ENCODE results near the gene PITPNM3.

The PITPNM3 gene

GRCh38 chr17:6525141-6525540 lies 31.2 kb downstream of the PITPNM3 start:
- no peak for DNase-seq

DNA sequence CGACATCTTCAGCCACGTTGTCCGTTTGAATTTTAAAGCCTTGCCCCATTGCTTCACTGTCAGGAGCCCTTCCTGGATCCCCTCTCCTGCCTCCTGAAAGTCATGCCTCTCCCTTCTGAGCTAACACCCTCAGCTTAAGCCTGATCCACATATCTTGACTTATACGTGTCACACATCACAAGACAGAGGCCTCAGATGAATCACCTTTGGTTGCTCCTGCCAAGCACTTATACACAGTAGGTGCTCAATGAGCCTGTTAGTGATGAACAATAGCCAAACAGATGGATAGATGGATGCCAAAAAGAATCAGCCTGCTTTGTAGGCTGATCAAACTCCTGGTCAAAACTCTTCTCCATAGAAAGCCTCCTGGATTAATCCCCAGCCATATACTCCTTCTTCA lies 31.8 kb downstream of the PITPNM3 start:
- DNase-seq, result no peak

DNA sequence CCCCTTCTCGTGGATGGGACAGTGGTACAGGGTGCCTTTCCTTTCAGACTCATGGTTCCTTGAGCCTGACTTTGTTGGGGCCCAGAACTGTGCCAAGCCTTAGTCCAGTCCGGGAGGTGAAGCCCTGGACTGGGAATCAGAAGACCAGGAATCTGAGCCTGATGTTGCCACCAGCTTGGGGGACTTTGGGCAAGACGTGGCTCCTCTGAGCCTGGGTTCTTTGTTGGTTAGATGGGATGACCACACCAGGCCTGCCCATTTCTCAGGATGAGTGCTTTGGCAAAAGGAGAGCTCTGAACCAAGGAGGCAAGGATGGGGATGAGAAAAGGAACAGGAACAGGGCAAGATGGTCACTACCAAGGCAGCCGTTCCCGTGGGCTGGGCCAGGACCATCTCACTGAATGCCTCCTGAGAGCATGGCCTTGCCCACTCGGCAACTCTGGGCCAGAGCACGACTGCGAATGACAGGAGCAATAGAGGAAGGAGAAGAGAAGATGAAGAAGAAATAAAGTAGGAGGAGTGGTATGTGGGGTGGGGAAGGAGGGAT lies 32.5 kb downstream of the PITPNM3 start:
- DNase-seq, result no peak

DNA sequence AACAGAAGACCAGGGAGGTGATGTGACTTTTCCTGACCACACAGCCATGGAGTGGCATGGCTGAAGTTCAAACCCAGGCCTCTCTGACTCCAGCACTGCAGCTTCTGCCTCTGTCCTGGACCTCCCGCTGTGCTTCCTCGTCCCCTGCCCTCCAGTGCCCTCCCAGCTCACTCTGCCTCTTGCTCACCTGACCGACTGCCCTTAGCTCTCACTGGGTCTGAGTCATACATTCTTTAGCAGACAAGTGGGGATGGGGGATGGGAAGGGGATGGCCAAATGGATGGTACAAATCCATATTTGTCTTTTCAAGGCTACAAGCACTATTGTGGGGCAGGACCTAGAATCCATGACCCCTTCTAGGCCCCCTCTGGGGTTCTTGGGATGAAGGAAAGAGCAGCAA lies 33.0 kb downstream of the PITPNM3 start:
- no peak for DNase-seq

DNA sequence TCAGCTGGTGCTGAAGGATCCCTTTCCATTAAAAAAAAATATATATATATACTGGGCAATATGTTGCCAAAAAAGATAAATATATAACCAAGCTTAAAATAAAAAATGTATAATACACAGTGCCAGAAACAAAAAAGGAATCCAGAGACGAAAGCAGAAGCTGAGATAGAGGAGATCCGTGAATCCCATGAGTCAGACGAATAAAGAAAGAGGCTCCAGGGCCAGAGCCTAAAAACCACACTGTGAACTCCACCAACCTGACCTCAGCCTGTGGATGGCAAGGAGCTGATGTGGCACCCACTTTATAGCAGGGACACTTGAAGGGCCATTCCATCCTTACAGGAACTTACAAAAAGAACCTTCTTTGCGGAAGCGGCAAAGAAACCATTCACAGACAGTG lies 34.8 kb downstream of the PITPNM3 start:
- no peak for DNase-seq

DNA sequence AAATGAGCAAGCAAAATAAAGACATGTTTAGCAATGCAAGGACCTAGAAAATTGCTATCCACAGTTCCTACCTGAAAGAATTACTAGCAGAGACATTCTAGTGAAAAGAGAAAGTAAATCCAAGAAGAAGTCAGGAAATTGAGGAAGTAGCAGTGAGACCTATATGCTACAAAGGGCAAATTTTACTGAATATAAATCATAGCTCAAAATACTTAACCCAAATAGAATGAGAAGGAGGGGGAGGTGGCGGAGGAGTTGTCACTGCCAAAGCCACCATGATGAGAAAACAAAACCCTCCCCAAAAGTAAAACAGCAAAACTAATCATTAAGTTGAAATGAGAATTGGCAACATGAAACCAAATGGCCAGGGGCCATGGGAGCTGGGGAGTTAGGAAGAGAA lies 39.3 kb downstream of the PITPNM3 start:
- DNase-seq, result no peak

DNA sequence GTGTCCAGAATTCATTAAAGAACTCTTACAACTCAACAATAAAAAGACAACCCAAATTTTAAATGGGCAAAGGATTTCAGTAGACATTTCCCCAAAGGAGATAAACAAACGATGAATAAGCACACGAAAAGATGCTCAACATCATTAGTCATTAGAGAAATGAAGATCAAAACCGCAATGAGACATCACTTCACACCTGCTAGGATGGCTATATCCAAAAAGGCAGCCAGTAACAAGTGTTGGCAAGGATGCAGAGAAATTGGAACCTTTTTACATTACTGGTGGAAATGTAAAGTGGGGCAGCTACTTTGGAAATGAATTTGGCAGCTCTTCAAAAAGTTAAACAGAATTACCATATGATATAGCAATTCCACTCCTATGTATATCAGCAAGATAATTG lies 42.0 kb downstream of the PITPNM3 start:
- no peak for DNase-seq

- no peak for DNase-seq
These were observed 43.8 kb downstream of the PITPNM3 start for GRCh38 chr17:6512552-6512951.

GRCh38 chr17:6510321-6510977 lies 45.9 kb downstream of the PITPNM3 start:
- DNase-seq, result no peak

DNA sequence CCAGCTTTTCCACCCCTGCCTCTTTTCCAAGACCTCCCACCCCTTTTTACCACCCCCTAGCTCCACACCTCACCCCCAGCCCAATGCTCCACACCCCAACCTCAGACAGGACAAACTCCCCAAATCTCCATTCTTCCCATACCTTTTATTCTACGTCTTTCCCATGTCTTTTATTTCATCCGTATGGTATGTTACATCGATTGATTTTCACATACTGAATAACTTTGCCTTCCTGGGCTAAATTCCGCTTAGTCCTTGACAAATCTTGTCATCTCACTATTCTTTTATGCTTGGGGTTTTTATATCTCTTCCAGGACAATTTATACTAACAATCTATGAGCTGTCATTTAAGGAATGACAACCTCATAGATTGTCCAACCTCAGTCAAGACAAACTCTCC lies 46.4 kb downstream of the PITPNM3 start:
- DNase-seq, result no peak

DNA sequence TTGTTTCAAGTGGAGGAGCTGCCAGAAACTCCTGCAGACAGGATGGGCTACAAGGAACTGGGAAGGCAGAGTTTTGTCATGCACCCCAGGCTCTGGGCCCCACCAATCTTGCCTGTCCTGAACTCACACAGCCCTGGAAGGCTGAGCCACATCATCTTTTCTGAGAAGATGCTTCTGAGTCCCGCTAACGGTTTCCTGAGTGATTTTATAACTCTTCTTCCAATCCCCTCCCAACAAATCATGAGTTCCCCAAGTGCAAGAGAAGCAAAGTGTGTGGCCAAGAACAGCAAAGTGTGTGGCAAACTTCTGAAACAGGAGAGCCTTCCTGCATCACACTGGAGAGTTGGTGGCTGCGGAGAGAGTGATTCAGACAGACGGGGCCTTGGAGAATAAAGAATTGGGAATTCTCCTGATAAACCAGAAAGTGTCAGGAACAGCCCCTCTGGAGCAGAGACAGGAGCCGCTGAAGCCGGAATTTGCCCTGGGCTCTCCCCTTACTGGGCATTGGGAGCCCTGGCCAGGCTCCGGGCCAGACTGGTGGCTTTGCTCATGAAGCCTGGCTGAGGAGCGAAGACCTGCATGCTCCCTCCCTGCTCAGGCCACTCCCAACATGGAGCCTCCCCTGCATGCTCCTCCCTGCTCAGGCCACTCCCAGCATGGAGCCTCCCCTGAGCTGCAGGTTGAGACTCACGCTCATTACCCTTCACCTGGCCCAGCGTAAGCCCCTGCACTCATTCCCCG lies 47.2 kb downstream of the PITPNM3 start:
- DNase-seq, result no peak

GRCh38 chr17:6508519-6509030 lies 47.8 kb downstream of the PITPNM3 start:
- DNase-seq, result no peak

DNA sequence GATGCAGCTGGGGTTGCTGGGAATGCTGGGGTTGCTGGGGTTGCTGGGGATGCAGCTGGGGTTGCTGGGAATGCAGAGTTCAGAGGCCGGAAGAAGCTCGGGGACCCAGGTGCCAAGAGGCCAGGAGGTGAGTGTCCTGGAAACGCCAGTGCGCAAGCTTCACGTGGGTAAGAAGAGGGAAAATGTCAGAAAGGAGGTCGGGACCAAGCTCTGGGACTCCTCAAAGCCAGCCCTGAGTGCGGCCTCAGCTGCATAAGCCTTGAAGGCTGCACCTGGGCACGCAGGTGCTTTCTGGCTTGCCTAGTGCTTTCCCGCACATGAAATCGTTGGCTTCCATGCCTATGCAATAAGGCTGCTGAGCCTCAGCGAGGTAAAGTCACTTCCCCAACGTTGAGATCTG lies 48.3 kb downstream of the PITPNM3 start:
- DNase-seq, result no peak

DNA sequence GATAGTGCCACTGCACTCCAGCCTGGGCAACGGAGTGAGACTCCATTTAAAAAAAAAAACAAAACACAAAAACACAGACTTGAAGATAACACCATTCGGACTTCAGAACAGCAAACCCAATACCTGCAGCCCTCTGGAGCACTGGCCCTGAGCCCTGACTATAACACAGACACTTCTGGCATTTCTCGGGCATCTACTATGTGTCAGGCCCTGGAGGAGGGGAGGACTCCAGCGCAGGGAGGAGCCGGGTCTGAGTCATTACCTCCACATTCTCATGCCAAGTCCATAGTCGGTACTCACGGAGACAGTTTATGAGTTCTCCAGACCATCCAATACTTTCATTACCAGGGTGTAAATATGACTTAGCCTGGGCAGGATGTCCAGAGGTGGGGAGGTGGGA lies 48.8 kb downstream of the PITPNM3 start:
- DNase-seq, result no peak

GRCh38 chr17:6506679-6507231 lies 49.6 kb downstream of the PITPNM3 start:
- DNase-seq, result no peak

GRCh38 chr17:6505425-6506142 lies 50.8 kb downstream of the PITPNM3 start:
- DNase-seq, result no peak

- DNase-seq, result no peak
These were observed 52.6 kb downstream of the PITPNM3 start for GRCh38 chr17:6503641-6504195.

DNA sequence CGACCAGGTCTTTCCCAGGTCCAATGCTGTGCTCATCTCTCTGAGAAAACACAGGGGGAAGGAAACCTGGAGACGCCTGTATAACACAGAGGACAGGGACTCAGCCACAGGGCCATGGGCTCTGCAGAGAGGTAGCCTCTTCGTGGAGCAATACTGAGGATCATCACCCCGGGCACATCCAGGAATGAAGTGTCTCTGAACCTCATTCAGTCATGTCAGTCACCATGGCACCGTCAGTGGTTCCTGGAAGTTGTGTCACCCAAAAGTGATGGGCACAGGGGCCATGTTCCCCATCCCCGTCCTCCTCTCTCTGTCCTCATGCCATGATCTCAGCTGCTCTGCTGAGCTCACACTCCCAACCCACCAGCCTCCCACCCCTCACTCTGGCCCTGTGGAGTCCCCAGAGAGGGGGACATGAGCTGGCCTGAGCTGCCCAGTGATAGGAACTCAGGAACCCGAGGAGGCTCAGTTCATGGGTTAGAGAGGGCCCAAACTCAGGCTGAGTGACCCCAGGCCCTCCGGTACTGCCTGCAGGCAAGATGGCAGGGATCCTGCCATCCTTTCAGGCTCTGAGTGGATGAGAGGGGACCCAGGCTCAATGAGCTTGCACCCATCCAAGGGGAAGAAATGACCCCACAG lies 53.4 kb downstream of the PITPNM3 start:
- no peak for DNase-seq

- DNase-seq, result no peak
These were observed 54.2 kb downstream of the PITPNM3 start for GRCh38 chr17:6502142-6502541.

DNA sequence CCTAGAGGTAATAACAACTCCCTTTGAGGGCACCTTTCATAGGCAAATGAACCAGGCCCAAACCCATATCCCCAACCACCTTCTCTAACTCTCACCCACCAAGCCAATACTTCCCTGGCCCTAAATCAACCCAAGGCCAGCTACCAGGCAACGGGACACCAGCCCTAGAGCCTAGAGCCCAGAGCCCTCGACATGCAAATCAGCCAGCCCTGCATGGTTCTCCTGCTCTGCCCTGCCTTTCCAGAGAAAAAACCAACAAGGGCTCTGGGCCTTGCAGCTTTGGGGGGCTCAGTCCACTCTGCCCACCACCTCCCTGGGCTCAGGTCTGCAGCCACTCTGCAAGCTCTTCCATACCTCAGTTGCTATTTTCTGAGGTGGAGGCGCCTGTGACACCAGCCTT lies 55.0 kb downstream of the PITPNM3 start:
- no peak for DNase-seq

DNA sequence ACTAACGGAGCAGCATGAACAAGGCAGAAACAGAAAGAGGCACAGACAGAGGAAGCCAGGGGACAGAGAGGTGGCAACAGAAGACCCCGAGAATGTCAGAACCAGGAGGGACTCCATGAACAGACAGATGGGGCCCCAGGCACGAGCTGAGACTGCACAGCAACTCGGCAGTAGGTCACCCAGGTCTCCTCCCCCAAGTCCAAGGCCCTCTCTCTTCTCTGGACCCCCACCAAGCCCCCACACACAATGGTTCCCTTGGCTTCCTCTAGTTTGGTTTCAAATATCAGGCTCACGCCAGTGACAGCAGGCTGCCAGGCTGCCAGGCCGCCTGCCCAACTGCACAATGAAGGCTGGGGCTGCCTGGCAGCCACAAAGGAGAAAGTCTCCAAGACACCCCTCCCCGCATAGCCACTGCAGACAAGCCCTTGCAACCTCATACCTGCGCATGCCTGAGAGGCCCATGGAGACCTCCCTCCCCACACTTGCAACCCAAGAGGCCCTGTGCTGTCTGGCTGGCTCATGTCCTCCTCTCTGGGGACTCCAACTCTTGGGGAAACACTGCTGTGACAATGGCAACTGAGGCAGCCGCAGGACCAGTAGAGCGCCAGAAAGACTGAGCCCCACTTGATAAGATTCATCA lies 57.3 kb downstream of the PITPNM3 start:
- no peak for DNase-seq

- DNase-seq, result no peak
These were observed 58.0 kb downstream of the PITPNM3 start for GRCh38 chr17:6498356-6498755.

All from hematopoietic multipotent progenitor cell treated with erythropoietin and hydrocortisone succinate and interleukin-3 and kit ligand, for 8 days (in vitro differentiated cells).